ENCODE measurements around the gene EFNA2.
A peak's percentile ranks its signal among the peaks of the same experiment; 100 is the strongest.
"Not testable (repeated sequence)": the region's sequence is repeated elsewhere in the genome, so short reads cannot be mapped to it uniquely, and the experiment has no call there.

Gene EFNA2

DNA sequence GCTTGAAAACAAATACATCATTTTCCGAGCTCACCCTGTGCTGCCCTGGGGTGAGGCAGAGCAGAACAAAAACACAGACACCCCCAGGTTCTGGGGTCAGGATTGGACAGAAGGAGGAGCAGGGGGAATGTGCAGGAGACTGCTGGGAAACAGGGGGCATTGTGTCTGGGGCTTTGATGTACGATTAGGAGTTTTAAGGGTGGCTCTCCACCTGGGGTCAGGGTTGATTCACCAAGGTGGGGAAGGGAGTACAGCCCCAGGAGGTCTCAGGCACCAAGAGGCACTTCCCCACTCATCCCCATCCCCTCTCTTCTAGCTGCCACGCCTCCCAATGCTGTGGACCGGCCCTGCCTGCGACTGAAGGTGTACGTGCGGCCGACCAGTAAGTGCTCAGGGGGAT is 12.6 kb downstream of the EFNA2 start:
- no peak for DNase-seq (ENCODE audit: low read depth in 3 of 3)

DNA sequence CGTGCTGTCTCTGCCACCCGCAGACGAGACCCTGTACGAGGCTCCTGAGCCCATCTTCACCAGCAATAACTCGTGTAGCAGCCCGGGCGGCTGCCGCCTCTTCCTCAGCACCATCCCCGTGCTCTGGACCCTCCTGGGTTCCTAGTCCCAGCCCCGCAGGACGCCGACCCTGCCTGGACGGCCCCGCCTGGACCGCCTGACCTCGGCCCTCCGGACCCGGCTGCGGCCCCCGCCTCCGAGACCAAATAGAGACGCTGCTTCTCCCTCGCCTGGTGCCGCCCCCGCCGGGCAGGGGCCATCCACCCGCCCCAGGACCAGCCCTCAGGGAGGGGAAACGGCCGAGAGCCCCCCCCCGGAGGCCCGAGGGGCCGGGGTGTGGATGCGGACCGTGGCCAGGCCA is 14.1 kb downstream of the EFNA2 start:
- DNase-seq (ENCODE audit: low read depth in 3 of 3), result no peak

DNA sequence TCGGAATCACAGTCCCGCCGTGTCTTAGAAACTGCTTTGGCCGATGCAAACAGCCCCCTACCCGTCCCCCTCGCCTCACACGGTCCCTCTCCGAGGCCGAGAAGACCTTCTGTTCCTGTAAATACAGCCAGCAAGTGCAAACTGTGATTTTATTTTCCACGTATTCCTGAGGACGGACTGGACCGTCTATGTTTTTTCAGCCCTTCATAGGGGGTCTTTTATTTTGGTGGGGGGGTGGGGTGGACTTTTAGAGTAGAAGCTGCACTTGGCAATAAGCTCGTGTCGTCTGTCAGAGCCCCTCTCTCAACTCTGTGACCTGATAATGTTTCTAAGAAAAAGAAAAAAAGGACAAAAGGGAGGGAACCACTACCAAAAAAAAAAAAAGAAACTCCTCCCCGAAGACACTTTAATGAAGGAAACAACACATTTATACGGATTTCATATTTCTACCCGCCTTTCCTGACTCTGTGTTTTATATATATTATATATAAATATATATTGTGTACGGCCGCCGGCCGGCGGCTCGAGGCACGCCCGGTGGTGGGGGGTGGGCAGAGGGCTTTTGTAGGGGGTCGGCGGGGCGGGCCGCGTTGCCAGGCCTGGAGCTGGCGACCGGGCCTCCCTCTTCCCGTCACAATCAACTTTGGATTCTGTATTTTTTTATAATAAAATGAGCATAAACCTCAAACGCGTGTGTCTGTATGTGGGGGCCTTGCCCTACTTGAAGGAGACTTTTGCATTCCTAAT is 15.2 kb downstream of the EFNA2 start:
- DNase-seq (ENCODE audit: low read depth in 3 of 3), result no peak

DNA sequence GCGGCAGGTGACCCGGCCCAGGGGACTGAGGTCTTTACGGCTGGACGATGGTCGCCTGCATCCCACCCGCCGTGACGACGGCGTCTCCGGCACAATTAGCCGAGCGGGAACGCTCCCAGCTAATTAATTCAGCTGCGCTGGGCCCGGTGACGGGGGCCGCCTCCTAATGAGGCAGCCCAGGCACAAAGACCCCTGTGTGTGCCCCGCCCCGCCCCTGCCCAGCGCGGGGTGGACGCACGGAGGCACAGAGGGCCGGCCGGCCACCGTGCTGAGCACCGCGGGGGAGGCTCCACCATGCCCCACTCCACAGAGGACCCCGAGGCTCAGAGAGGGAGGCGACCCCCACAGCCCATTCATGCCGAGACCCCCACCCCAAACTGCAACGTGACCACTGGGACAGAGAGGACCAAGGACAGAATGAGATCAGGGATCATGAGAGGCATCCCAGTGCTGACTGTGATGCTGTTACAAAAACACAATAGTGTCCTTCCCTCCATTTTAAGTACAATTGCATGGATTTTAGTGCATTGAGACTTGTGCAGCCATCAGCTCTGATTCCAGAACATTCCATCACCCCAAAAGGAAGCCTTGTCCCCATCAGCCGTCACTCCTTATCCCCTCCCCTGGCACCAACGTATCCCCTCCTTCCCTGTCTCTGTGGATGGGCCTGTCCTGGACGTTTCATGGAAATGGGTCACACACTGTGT is 17.0 kb downstream of the EFNA2 start:
- DNase-seq (ENCODE audit: low read depth in 3 of 3), result no peak

DNA sequence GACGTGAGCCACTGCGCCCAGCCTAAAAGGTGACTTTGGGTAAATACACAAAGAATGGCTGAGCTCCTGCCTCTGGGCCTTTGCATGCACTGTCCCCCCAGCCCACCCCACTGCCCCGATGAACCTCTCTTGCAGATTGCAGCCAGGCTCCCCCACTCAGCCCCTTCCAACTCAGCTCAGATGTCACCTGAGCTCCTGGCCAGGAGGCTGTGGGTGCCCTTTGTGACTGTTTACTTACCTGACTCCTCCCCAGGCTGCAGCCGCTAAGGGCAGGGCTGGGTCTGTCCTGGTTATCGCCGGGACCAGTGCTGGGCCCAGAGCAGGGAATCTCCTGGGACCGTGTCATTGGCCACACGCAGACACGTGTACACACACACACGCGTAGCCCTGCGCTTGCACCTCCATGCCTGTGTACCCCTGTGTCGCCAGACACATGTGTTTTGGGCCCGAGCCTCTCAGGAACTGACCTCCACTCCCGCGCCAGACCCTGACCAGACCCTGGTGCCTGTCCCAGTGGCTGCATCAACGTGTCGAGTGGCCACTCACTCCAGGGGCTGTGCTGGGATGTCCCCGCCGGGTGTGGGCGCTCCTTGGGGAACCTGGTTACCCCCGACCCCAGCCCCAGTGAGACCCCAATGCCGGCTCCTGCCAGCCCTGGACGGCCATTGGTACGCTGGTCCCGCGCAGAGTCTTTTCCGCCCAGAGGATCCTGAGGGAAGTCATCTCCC is 18.7 kb downstream of the EFNA2 start:
- no peak for DNase-seq (ENCODE audit: low read depth in 3 of 3)

DNA sequence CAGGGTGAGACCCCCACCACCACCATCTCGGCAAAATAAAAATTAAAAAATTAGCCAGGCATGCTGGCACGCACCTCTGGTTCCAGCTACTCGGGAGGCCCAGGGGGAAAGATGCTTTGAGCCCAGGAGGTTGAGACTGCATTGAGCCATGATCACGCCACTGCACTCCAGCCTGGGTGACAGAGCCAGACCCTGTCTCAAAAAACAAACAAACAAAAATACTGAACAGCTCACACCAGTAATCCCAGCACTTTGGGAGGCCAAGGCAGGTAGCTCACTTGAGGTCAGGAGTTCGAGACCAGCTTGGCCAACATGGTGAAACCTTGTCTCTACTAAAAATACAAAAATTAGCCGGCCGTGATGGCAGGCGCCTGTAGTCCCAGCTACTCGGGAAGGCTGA is 19.7 kb downstream of the EFNA2 start:
- not testable (repeated sequence) for DNase-seq (ENCODE audit: low read depth in 3 of 3)

DNA sequence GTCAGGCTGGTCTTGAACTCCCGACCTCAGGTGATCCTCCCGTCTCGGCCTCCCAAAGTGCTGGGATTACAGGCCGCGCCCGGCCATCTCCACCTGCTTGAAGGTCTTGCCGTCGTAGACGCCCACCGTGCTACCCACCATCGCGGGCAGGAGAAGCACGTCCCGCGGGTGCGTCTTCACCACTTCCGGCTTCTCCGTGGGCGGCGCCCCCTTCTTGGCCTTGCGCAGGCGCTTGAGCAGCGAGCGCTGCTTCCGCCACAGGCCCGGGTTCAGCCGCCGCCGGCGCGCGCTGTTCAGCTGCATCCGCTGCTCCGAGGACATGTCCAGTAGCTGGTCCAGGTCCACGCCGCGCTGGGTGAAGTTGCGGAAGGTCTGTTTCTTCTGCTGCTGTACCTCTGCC is 21.6 kb downstream of the EFNA2 start:
- DNase-seq (ENCODE audit: low read depth in 3 of 3), result no peak

DNA sequence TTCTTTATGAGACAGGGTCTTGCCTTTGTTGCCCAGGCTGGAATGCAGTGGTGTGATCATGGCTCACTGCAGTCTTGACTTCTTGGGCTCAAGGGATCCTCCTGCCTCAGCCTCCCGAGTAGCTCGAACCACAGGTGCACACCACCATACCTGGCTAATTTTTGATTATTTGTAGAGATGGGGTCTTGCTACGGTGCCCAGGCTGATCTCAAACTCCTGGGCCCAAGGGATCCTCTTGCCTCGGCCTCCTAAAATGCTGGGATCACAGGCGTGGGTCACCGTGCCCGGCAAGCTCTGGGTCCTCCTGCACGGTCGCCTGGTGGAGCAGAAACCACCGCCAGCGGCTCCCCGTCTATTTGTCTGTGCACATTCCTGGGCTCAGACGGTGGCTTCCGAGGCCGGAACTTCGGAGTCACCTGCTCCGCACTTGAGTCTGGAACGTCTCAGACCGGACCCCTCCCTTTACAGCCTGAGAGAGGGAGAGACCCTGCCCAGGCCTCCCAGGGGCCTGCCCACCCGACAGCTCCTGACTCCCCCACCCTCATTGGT is 22.2 kb downstream of the EFNA2 start:
- no peak for DNase-seq (ENCODE audit: low read depth in 3 of 3)

DNA sequence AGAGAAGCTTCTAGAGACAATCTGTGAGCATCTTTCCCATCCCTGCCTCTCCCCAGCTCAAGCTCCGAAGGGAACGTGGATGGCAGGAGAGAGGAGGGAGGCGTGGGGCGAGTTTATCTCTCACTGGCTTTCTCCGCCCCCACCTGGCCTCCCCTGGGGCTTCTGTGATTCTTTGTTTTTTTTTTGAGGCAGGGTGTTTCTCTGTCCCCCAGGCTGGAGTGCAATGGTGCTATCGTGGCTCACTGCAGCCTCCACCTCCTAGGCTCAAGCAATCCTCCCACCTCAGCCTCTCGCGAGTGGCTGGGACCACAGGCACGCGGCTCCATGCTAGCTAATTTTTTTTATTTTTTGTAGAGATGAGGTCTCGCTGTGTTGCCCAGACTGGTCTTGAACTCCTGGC is 23.0 kb downstream of the EFNA2 start:
- DNase-seq (ENCODE audit: low read depth in 3 of 3), result no peak

DNA sequence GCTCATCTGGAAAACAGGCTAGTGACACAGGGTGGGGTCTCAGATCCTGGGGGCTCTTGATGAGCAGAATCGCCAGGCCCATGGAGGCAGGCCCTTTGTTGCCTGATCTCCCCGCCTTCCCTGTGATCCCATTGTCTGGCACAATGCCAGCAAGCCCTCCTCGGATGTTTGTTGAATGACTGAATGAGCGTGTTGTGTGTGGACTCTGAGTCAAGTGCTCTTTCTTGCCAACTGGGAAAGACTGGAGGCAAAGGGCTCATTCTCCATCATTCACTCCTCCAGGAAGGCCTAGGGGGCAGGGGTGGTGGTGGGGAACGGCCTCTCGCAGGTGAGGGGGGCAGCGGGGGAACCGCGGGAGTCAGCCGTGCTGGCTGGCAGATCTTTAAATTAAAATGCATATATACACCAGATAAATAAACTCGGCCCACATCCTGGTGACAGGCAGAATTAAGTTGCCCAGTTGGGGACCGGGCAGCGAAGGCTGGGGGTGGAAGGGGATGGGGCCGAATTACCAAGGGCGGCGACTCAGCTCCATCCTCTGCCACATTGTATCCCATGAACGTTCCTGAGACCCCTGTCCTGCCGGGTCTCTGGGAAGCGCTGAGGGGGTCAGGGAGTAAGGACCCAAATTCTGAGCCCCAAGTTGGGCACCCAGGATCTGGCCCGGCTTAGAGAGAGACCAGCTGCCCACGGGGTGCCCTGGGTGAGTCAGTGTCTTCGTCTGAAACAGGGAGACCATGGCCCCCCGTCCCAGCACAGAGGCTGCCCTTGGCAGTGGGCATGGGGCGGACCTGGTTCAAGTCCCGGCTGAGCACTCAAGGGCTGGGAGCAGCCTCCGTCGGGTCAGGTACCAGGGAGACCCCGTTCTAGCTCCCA is 24.5 kb downstream of the EFNA2 start:
- DNase-seq (ENCODE audit: low read depth in 3 of 3), result no peak

DNA sequence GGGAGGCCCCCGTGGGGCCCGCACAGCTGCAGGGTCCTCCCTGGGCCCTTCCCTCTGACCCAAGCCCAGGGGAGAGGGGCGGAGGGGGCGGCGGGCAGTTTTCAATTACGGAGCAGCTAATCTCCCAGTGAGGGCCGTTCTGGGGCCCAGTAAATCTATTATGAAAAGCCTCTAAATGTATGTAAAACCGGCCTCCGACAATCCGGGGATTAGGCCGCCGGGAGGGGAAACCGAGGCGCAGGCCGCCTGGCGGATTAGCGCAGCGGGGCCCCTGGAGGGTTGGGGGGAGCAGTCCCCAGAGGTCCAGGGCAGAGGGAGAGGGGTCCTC is 25.1 kb downstream of the EFNA2 start:
- no peak for DNase-seq (ENCODE audit: low read depth in 3 of 3)

DNA sequence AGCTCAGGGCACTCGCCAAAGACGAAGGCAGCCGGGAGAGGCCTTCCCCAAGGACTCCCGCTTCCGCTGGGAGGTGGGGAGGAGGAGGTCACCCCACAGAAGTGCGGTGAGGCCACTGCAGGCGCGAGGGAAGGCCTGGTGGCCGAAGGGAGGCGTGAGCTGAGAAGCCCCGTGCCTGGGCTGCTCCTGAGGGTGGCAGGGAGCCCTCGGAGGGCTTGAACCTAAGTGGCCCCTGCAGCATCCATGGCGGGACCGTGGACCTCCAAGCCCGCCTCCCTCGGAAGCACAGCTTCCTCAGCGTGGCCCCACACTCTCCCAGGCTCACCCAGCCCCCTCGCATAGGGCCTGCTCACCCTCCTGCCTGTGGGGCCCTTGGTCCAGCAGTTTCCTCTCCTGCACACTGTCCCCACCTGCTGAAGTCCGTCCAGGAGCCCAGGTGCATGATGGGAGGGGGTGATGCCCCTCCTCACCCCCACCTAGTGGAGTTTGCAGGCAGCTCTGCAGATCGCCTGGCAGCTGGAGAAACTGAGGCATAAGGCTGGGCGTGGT is 25.9 kb downstream of the EFNA2 start:
- no peak for DNase-seq (ENCODE audit: low read depth in 3 of 3)

DNA sequence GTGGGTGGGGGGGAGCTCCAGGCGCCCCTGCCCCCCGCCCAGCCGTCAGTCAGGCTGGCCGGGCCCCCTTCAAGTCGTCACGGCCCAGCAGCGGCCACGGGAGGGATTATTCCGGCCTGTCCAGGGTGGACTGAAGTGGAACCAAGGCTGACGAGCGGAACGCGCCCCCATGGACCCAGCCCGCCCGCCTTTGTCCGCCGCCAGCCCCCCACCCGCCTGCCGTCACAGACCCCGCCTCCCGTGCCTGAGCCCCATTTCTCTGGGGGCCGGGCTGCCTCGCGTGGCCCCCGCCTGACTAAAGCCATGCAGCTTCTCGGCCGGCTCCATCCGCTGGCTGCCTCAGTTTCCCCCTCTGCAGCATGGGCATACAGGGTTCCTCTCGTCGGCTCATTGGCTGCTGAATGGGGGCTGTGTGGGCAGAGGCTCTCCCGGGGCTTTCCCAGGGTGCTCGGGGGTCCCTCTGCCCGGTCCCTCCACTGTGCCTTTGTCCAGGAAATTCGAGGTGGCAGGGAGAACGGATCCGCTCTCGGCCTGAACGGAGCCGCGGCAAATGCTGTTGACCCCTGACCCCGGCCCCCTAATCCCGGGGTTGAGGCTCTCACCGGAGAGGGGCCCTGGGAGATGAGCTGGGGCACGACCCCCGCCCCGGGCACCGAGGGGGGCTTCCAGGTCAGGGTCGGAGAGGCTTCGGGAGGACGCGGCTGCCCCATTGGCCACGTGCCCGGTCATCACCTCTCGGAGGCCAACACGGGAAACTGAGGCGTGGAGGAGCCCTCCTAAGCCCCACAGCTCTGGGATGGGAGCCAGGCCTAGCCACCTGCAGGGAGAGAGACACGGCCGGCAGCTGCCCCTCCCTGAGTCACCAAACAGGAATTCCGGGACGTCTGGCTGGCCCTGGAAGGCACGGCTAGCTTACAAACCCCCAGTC is 27.4 kb downstream of the EFNA2 start:
- DNase-seq (ENCODE audit: low read depth in 3 of 3), result no peak

DNA sequence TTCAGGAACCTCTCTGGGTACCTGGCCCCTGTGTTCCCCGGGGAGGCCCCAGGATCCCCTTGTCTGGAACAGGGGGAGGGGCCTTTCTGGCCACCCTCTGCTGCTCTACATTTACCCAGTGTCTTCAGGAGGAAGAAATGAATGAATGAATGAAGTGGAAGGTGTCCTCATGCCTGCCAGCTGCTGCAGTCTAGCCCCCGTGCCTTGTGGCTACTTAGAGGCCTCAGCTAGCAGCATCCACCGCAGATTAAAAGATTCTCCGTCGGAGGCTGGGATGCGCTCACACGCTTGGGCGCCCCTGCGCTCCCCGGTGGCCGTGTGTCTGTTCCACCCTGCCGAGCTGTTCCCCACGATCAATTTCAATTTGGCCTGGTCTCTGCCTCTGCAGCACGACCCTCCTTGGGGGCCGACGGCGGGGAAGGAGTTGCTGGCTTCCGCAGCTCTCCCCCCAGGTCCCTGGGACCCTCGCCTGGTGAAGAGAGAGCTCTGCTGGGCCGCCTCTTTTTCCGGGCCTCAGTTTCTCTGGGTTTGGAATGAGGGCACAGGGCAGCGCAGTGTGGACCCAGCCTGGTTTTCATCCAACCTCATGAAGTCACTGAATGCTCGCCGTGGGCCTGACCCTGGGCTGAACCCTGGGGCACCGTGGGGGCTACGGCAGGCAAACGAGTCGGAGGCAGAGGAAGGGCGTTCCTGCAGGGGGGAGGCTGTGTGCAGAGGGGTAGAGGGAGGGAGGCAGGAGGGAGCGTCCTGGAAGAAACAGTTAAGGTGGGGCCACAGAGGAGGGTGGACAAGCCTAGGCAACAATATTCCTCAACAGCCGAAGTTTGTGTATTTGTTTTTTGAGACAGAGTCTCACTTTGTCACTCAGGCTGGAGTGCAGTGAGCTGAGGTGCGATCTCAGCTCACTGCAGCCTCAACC is 28.3 kb downstream of the EFNA2 start:
- DNase-seq (ENCODE audit: low read depth in 3 of 3), result no peak

DNA sequence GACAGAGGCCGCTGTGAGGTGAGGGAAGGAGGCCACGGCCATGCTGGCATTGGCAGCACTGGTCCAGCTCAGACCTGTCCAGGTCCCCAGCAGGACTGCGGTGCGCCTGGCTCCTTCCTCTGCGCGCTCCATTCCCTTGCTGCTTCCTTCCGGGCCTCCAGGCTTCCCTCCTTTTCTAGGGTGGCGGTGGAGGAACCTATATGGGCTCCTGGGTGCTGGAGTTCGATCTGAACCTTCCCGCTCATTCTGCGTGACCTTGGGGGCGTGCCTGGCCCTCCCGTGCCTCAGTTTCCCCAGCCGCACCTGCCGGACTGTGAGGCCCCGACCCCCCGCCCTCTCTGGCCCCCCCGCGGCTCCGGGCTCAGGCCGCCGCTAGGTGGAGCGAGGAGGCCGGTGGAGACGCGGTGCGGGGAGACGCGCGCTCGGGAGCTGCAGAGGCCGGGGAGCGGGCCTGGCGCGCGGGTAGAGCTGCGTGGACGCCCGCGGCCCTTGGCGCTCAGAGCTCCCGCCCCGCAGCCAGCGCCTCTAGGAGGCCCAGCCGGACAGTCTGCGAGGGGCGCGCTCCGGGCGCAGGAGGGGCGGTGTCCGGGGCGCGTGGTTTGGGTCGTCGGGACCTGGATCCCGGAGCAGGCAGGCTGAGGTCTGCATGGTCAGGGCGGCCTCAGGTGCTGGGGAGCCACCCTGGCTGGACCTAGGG is 29.9 kb downstream of the EFNA2 start:
- DNase-seq (ENCODE audit: low read depth in 3 of 3), result peak in 1 of 3 donors; percentile 35

DNA sequence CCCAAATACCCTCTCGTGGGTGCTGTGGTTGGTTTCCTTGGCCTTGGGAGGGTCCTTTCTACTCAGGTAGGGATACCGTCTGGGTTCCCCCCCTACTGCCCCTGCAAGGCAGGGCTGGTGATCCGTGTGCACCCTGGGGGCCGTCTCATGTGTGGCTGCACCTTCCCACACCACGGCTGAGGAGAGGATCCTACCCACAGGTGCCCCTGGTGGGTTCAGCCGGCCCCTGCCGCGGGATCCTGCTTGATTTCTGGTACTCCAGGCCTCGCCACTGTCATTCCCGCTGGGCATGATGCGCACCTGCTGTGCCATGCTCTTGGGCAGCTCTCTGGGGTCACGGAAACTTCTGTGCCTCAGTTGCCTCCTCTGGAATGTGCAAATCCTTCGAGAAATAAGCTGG is 30.8 kb downstream of the EFNA2 start:
- DNase-seq (ENCODE audit: low read depth in 3 of 3), result no peak

DNA sequence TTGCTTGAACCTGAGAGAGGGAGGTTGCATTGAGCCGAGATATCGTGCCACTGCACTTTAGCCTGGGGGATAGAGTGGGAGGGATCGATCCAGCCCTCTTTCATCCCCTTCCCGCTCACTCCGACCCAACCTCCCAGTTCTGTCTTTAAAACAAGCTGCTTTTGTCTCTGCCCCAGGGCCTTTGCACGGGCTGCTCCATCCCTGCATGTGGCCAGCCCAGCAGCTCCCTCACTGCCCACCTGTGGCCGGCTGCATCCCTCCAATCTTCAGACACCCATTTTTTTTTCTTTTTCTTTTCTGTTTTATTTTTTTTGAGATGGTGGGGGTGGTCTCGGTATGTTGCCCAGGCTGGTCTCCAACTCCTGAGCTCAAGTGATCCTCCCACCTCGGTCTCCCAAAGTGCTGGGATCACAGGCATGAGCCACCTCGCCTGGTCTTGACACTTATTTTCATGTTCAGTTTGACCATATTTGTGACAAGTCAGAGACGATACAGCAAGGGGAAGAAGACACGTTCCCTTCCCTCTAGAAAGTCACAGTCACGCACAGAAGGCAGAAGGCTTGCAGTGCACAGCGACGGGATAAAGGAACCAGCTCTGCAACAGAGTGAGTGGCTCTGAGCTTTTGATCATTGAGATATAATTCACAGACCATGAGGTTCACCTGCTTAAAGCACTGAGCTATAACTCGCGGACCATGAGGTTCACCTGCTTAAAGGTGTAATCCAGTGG is 31.8 kb downstream of the EFNA2 start:
- no peak for DNase-seq (ENCODE audit: low read depth in 3 of 3)

Data from stimulated activated CD4-positive, alpha-beta T cell treated with anti-CD3 and anti-CD28 coated beads, TNF-alpha, amount 100 ng/mL, for 48 hours (primary cell).